ENCODE measurements around the gene SLC22A23. TPM values are rescaled to one million over a fixed set of nuclear protein-coding genes. Genes with fewer than 3 reads are reported as not detected.

SLC22A23 gene
- total and polyA plus RNA-seq, 7 donors = 8.1 to 18.7 (median 12.0) TPM

DNA sequence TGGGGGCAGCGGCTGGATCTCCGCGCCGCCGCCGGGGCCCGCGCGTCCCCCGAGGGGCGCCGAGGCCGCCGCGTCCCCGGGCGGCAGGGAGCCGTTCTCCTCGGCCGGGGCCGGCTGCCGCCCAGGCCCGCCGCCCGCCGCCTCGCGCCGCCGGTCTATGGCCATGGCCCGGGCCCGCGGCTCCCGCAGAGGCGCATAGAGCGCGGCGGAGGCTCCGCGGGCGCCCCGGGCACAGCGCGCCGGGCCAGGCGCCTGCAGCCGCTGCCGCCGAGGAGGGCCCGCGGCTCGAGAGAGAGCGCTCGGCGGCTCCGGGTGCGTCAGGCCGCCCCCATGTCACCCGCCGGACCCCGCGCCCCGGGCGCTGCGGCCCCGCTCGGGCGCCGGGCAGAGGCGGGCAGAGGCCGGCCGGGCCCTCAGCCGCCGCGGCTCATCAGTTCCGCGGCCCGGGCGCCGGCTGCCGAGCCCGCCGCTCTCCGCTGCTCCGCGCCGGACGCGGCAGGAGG lies 404 bp downstream of the SLC22A23 start:
- 0 to 1% methylated on average over 89 of the region's 89 CpGs for WGBS, 2 donors
- no peak for DNase-seq
- Histone ChIP-seq H3K4me1 (peaks cover 0 to 55% (median 33%) of the 10 kb centered on the region in 4 donors), H3K4me3 (peak overlapping the region; percentile 54 to 73 (median 72)), H3K27me3 (no peaks in the 10 kb centered on the region), H3K9me3 (no peaks in the 10 kb centered on the region), H3K36me3 (no peaks in the 10 kb centered on the region), H3K27ac (peak overlapping the region; percentile 80 to 92 (median 84))
- TF ChIP-seq POLR2A (IDR thresholded peaks at IDR 0.05) (no peak), EP300 (IDR thresholded peaks at IDR 0.05) (no peak)
- intact Hi-C loops (cut with DNase I) = loop anchor here (2.0 to 10.0 kb wide), 6 partner anchors 52 to 276 kb away; no protein-coding TSS in a partner anchor

DNA sequence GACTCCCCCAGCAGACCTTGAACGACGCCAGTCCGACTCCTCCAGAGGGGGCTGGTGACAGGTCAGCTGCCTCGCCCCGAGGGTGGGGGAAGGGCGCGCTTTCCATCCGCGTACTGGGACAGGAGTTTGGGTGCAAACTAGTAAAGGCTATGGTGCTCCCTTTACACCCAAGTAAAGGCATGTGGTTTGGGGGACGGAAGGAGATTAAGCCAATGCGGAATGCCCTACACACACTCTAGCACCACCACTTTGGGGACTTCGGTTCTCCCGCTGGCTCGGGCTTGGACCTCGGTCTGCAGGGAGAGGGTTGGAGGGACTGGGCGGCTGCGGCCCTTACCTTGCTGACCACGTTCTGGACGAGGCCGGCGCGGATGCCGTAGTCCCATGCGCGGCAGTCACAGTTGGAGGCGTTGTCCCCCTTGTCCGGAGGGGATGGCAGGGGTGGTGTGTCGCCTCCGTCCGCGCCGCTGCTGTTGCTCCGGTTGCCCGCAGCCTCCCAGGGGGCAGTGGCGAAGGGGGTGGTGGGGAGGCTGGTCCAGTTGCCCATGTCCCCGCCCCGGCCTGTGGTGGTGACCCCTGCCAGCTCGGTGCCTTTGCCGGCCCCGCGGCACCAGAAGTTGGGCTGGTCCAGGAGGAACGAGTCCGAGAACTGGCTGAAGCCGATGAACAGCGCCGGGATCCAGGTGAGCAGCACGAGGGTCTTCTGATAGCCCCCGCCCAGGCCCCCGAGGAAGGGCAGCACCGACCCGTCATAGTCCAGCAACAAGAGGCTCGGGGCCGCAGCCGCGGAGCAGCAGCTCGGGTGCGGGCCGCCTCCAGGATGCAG lies 1.1 kb downstream of the SLC22A23 start:
- TF ChIP-seq POLR2A (IDR thresholded peaks at IDR 0.05) = no peak
- TF ChIP-seq EP300 (IDR thresholded peaks at IDR 0.05) = no peak
- TF ChIP-seq, protein P1, sequence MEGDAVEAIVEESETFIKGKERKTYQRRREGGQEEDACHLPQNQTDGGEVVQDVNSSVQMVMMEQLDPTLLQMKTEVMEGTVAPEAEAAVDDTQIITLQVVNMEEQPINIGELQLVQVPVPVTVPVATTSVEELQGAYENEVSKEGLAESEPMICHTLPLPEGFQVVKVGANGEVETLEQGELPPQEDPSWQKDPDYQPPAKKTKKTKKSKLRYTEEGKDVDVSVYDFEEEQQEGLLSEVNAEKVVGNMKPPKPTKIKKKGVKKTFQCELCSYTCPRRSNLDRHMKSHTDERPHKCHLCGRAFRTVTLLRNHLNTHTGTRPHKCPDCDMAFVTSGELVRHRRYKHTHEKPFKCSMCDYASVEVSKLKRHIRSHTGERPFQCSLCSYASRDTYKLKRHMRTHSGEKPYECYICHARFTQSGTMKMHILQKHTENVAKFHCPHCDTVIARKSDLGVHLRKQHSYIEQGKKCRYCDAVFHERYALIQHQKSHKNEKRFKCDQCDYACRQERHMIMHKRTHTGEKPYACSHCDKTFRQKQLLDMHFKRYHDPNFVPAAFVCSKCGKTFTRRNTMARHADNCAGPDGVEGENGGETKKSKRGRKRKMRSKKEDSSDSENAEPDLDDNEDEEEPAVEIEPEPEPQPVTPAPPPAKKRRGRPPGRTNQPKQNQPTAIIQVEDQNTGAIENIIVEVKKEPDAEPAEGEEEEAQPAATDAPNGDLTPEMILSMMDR (IDR thresholded peaks at IDR 0.05) = no peak
- TF ChIP-seq POLR2AphosphoS5 (IDR thresholded peaks at IDR 0.05) = no peak
- Histone ChIP-seq H3K4me3 (peak overlapping the region; percentile 54 to 73 (median 72)), H3K27me3 (no peaks in the 10 kb centered on the region), H3K9me3 (no peaks in the 10 kb centered on the region), H3K4me1 (peaks cover 0 to 62% (median 37%) of the 10 kb centered on the region in 4 donors), H3K27ac (peak overlapping the region; percentile 9 to 92 (median 73)), H3K36me3 (no peaks in the 10 kb centered on the region)
- 1% methylated on average over 58 of the region's 58 CpGs for WGBS, 2 donors
- DNase-seq = peak; percentile 69
- intact Hi-C loops (cut with DNase I) = loop anchor here (2.0 to 10.0 kb wide), 6 partner anchors 51 to 277 kb away; no protein-coding TSS in a partner anchor

DNA sequence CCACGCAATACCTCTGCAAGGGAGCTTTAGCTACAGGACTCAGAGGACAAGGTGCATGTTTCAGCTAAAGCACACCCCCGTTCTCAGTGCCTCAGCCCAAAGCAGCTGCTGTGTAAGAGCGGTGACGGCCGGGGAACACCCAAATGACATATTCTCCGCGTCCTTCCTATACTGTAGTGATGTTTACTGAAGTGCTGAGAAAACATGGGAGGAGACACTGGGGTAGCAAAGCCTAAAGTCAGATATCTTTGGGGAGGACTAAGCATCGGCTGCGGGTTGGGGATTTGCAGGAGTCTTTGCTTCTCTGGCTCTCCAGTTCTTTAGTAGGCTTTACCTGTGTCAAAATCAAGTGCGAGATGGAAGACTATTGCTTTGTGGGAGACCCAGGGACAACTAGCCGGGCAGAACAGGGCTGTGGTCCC lies 1.7 kb downstream of the SLC22A23 start:
- 8 to 30% methylated on average over 11 of the region's 11 CpGs for WGBS, 2 donors
- DNase-seq = no peak
- Histone ChIP-seq H3K27me3 (no peaks in the 10 kb centered on the region), H3K27ac (peak overlapping the region in 3 of 4 donors; percentile 63 to 92 (median 83)), H3K4me3 (peak overlapping the region; percentile 54 to 73 (median 72)), H3K9me3 (no peaks in the 10 kb centered on the region), H3K36me3 (no peaks in the 10 kb centered on the region), H3K4me1 (peaks cover 0 to 63% (median 37%) of the 10 kb centered on the region in 4 donors)
- TF ChIP-seq POLR2A (IDR thresholded peaks at IDR 0.05) = no peak
- TF ChIP-seq, protein P1 (IDR thresholded peaks at IDR 0.05) = no peak
- TF ChIP-seq EP300 (IDR thresholded peaks at IDR 0.05) = no peak
- TF ChIP-seq POLR2AphosphoS5 (IDR thresholded peaks at IDR 0.05) = no peak
- intact Hi-C loops (cut with DNase I) = loop anchor here (5.0 to 10.0 kb wide), 5 partner anchors 50 to 277 kb away; no protein-coding TSS in a partner anchor

DNA sequence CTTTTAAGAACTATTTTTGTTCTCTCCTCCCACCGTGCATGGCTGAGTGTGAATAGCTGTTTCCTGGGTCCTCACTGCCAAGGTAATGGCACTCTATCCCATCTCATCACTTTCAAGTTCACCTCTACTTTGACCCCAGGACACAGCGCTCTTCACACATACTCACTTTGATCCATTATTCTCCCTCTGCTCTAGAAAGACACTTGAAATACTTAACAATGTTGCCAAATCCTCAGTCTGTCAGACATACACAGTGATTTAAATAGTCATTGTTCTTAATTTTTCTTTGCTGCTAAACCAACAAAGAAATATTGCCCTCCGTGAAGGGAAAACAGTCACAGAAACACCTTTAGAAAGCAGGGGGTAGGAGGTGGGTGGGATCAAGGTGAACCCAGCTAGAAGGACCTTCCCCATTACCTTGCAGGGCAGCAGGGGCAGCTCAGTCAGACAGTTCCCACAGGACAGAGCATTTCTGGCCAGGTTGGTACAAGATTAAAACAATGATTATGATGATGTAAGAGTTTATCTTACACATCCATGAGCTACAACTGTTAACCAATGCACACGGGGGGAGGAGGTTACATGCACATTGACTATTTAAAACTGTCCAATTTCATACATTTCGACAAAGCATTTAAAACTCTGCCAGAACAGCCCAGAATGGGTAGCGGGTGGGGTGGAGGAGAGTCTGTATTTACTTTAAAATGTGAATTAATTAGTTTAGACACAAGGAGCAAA lies 2.4 kb downstream of the SLC22A23 start:
- TF ChIP-seq POLR2A (IDR thresholded peaks at IDR 0.05) (no peak), EP300 (IDR thresholded peaks at IDR 0.05) (no peak), POLR2AphosphoS5 (IDR thresholded peaks at IDR 0.05) (no peak)
- TF ChIP-seq, protein P1 (IDR thresholded peaks at IDR 0.05) = no peak
- DNase-seq = no peak
- WGBS, 2 donors = 15 to 63% methylated on average over 6 of the region's 6 CpGs
- H3K4me3 ChIP-seq = peak overlapping the region in 3 of 4 donors; percentile 71 to 73 (median 72)
- H3K27ac ChIP-seq = peak overlapping the region in 1 of 4 donors; percentile 83
- peaks cover 0 to 63% (median 37%) of the 10 kb centered on the region in 4 donors for H3K4me1 ChIP-seq
- no peaks in the 10 kb centered on the region for H3K9me3 ChIP-seq
- no peaks in the 10 kb centered on the region for H3K36me3 ChIP-seq
- intact Hi-C loops (cut with DNase I) = loop anchor here (5.0 to 10.0 kb wide), 5 partner anchors 50 to 278 kb away; no protein-coding TSS in a partner anchor
- no peaks in the 10 kb centered on the region for H3K27me3 ChIP-seq

All from sigmoid colon (tissue), 7 donors.